GM21381 (cell line): ENCODE data around the gene RTTN.

Experiments used
- ATAC-seq: cut with Tn5 transposase; IDR thresholded peaks from one replicate; pipeline ENCODE4 v1.9.1; 2021; ENCODE audit warnings: mild to moderate bottlenecking, moderate library complexity; ENCODE audit not compliant: unreplicated experiment

RTTN gene

DNA sequence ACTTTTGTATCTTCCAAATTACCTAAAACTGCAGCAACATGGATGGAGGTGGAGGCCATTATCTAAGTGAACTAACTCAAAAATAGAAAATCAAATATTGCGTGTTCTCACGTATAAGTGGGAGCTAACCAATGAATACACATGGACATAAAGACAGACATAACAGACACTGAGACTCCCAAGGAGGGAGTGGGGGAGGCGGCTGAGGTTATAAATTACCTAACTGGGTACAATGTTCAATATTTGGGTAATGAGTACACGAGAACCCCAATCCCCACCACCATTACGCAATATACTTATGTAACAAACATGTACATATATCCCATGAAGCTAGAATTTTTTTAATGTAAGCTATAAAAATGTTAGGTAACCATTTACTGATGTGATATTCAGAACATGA, 119.8 kb downstream of the RTTN start:
- no peak for ATAC-seq

GRCh38 chr18:70082430-70082829, 123.1 kb downstream of the RTTN start:
- ATAC-seq = no peak

DNA sequence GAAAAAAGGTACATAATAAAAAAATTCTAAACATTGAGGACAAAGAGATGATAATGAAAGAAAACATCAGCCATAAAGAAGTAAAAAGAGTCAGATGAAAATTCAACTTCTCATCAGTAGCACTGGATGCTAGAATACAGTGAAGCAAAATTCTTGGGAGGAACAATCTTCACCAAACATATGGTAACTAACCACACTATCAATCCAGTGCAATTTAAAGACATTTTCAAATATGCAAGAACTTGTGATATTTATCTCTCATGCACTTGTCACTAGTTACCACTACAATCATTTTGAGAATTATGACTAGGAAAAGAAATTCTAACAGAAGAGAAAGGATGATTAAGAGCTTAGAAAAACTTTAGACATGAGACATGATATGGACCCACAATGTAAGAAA, 127.4 kb downstream of the RTTN start:
- no peak for ATAC-seq

DNA sequence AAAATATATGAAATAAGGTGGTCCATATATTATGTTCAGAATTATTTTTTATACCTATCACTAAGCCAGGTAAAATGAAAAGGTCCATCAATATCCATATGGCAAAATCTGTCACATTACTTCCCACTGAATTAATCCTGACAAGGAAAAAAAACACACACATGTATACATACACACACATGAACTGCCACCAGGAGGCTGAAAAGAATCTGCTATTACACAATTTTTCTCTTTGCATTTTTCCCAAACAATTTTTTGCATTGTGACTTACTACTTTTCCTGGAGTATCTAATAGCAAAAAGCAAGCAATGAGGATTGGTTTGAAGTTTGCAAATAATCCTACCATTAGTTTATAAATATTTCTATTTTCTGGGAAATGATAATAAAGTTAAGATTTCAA, 129.6 kb downstream of the RTTN start:
- ATAC-seq = no peak

GRCh38 chr18:70074116-70074515, 131.4 kb downstream of the RTTN start:
- no peak for ATAC-seq

DNA sequence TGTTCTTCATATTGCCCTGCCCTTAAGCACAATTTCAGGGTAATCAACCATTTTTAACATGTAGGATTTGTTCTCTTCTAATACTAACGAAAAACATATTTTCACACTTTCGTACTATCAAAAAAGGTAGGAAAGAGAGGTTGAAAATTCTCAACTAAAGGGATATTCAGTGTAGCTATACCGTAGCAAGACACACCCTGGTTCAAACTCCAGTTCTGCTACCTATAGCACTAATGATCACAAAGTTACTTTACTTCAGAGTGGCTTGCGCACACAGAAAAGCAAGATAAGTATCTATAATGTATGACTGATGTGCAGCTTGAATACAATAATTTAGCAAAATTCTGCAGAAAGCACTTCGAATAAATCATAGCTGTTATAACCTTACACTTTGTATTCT, 132.1 kb downstream of the RTTN start:
- ATAC-seq = no peak

DNA sequence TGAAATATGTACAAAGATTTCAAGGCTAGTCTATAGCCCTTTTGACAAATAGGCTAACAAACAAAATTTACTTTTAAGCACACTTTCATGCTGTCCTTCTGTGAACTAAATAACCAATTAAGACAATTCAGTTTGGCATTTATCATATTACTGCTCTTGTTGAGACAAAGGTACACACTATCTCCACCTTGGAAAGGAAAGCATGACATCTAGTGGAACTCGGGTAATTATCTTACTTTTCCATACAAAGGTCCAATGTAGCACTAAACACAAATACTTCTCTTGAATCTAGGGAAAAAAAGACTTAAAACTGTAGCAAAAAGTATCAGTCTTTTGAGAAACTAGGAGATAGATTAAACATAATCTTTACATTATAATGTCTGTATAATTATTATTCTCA, 132.8 kb downstream of the RTTN start:
- ATAC-seq = no peak

DNA sequence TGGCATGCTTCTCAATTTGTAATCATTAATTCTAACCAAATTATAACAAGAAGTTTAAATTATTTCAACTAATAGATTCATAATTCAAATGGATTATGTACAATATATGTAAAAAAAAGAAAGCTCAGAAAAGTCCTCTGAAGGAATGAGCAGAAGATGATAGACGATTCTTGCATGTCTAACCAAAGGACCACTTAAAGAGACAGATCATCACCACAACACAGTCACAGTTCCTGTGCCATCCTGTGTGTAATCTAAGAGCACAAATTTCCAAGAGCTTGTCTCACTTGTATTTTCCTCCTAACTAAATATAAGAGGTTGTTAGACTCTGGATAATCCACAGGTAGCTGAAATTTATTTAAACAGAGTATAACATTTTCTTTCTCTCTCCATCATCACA, 135.5 kb downstream of the RTTN start:
- no peak for ATAC-seq

GRCh38 chr18:70069382-70069781, 136.1 kb downstream of the RTTN start:
- no peak for ATAC-seq

DNA sequence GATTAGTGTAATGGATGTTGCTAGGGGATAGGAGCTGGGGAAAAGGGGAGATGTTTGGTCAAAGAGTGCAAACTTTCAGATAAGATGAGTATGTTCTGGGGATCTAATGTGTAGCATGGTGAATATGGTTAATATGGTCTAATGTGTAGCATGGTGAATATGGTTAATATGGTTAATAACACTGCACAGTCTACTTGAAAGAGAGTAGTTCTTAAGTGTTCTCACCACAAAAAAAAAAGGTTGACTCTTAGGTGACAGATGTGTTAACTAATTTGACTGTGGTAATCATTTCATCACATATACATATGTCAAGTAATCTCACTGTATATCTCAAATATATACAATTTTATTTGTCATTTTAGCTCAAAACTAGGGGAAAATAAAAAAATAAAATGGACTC, 136.5 kb downstream of the RTTN start:
- peak; percentile 51 for ATAC-seq

DNA sequence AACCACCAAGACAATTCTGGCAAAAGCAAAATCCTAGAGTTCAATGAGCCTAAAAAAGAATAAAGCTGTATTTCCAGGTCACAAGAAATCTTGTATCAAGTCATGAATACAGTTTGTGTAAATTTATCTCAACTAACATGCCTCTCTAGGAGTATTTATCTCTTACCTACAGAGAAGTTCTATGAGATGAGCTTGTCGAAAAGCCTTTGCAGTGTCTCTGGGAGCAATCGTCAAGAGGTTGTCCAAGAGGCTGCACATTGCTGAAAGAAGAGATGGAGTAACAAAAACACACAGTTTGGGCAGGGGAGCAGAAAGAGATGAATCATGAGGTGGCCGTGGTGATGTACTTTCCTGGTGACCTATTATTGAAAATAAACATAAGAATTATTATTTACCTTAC, 145.8 kb downstream of the RTTN start:
- no peak for ATAC-seq

GRCh38 chr18:70058916-70059315, 146.6 kb downstream of the RTTN start:
- peak; percentile 97 for ATAC-seq

DNA sequence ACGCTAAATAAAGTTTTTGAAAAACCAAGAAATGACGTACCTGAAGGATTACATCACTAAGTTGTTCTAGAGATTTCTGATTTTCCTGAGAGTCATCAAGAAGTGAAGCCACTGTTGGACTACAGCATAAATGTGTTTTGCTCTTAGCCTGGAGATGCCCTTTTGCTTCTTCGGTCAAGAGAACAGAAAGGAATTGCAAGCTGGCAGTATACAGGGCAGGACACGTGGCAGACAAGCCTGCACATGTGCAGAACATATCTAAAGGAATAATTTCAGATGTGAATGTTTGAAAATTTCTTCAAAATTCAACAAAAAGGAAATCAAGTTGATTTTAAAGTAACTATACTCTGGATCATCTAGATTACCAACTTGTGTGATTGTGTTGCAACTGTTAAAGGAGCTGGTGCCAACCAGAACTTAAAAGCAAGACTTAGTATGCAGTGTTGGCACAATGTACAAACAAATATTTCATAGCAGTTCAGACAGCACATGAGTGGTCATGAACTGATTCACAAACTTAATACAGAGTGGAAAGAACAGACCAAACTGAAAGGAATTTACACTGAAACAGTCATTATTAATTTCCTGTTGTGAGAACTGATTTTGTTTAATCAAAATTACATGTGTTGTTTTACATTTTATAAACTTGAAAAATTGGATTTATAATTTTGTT, 157.4 kb downstream of the RTTN start:
- ATAC-seq = no peak

- no peak for ATAC-seq
Measured at GRCh38 chr18:70046796-70047195, 158.7 kb downstream of the RTTN start.

DNA sequence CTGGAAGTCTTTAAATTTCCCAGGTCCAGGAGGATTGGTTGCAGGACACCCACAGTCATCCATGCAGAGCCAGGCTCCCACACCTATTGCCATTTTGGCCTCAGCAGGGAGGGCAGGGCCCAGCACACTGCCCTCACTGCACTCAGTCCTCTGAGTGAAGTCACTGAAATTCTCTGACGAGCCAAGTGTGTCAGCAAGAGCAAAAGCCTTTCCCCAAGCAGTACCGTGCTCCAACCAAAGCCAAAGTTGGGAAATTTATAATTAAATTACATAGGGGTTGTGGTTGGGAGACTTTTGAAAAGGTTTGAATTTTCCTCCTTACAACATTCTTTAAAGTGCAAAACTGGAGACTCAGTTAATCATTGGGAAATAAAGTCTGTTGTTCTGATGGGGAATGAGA, 159.3 kb downstream of the RTTN start:
- no peak for ATAC-seq

GRCh38 chr18:70044632-70045031, 160.9 kb downstream of the RTTN start:
- no peak for ATAC-seq

DNA sequence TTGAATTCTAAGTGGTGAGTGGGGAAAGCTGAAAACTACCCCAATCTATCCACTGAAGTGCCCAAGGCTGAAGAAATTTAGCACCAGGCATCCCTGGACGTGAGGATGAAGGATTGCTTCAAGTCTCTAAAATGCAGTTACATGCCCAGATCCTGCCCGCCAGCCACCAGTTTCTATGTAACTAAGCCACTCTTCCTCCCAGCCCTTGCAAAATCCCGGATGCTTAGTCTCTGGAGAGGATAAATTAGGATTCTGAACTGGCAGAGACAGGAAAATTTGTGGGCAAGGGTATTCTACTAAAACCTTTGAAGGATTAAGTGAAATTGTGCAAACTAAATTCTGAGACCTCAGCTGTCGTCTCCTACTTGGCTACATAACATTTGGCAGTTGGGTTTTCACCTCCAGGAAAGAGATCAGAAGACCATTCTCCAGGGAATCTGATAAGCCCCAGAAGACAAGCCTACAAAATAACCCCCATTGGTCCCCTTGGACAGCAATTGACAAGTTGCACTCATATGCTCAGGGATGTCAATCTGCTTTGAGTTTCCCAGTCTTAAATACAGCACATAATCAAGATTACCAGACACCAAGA, 163.9 kb downstream of the RTTN start:
- no peak for ATAC-seq

GRCh38 chr18:70039186-70039585, 166.3 kb downstream of the RTTN start:
- no peak for ATAC-seq

GRCh38 chr18:70037431-70038061, 167.9 kb downstream of the RTTN start:
- no peak for ATAC-seq

- ATAC-seq = peak; percentile 99
Measured at GRCh38 chr18:70036771-70037347, 168.6 kb downstream of the RTTN start.

GRCh38 chr18:70036168-70036567, 169.3 kb downstream of the RTTN start:
- ATAC-seq = no peak

DNA sequence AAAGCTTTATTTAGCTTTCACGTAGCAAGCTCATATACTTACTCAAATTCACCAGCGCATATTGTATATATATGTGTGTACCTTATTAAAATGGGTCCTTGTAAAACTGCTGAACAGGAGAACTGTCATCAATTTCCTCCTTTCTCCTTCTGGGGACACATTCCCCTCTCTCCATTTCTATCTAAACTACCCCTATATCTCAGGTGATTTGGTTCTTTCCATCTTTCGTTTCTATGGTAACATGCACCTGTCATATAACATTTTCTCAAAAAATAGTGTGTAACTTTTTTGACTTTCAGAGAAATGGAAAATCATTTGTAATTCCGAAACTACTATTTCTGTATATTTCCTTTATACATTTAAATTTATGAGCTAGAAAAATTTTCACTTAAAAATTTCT, 174.3 kb downstream of the RTTN start:
- ATAC-seq = no peak
